AG08396 (cell line): Measurements from ENCODE around the gene APOBEC2.
"Not testable (repeated sequence)": the region's sequence is repeated elsewhere in the genome, so short reads cannot be mapped to it uniquely, and the experiment has no call there.

Source experiments
- DNase-seq: peaks from one replicate; pipeline ENCODE4 v3.0.0; 2012; ENCODE audit warnings: low spot score, mixed read lengths

Gene APOBEC2

DNA sequence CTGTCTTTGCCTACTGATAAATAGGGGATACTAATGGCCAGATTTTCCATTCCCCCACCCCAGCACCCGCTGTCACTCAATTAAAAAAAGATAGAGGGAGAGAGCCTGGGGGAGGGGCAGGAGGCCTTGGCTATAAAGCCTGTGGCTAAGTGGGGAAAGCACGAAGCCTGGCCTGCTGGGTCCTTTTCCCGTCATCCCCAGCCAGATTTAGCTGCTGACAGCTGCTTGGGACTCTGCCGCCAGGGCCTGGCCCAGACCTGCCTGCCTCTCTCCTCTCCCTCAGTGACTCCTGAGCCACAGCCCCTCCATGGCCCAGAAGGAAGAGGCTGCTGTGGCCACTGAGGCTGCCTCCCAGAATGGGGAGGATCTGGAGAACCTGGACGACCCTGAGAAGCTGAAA lies at the start of gene APOBEC2:
Gene APOBEC2, plus strand, starts transcription at position 162 of the 400 bp plus-strand sequence. Its CDS starts 146 bp downstream, at position 308.
- no peak for DNase-seq

DNA sequence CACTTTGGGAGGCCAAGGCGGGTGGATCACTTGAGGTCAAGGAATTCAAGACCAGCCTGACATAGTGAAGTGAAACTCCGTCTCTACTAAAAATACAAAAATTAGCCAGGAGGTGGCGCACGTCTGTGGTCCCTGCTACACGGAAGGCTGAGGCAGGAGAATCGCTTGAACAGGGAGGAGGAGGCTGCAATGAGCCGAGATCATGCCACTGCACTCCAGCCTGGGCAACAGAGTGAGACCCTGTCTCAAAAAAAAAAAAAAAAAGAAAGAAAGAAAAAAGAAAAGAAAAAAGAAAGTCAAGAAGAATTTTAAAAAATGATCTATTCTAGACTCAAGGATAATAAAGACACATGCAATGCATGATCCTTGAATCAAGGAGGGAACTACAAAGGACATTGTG lies 46.8 kb upstream of the APOBEC2 start:
- DNase-seq: not testable (repeated sequence)

DNA sequence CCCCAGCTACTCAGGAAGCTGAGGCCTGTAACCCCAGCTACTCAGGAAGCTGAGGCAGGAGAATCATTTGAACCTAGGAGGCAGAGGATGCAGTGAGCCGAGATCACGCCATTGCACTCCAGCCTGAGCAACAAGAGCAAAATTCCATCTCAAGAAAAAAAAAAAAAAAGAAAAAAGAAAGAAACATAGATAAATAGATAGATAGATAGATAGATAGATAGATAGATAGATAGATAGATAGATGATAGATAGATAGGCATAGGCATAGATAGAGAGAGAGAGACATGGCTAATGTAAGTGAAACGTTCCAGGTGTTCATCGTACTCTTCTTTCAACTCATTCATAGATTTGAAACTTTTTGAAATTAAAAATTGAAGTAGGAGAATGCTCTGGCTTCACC lies 46.0 kb upstream of the APOBEC2 start:
- not testable (repeated sequence) for DNase-seq

DNA sequence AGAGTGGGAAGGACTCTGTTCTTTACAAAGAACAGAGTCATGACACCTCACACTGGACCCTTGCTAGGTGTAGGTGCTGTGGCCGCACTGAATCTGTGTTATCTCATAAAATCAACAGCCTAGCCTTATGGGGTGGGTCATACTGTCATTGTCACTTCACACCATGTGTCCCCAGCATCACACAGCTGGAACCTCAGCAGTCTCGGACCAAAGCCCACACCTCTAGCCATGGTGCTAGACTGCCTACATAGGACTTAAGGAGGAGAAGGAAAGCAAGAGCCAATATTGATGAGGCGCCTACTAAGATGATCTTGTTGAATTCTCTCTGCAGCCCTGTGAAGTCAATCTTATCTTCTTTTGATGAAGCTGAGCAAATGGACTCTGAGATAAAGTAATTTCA lies 45.0 kb upstream of the APOBEC2 start:
- DNase-seq: no peak

DNA sequence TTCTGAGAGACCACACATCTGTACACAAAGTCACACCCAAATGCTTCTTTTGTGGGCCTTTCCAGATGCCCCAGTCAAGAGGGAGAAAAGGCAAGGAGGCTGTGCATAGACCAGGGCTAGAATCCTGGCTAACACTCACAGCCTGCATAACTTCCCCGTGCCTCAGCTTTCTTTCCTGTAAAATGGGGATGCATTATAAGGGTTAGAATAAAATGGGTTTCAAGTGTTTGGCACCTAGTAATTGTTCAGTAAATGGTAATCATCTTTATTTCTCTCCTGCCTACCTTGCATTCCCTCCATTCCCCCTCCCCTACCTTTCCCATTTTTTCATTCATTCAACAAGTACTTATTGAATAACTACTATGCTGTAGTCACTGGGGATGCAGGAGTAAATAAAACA lies 43.3 kb upstream of the APOBEC2 start:
- DNase-seq: no peak

DNA sequence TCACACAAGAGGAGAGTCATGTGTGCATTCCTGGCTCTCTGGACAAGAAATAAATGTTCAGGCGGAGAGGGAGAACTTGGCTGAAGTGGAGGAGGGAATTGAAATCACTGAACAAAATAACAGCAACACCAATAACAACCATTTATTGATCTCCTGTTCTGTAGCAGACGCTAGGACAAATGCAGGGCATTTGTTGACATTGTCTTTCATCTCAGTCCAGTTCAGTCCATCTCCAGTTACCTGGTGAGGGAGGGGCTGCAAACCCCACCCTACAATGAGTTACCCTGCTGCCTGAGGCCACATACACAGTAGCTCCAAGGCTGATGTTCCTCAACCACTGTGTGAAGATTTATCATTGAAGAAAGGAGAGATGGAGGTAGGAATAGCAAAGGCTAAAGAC lies 41.3 kb upstream of the APOBEC2 start:
- DNase-seq: no peak

DNA sequence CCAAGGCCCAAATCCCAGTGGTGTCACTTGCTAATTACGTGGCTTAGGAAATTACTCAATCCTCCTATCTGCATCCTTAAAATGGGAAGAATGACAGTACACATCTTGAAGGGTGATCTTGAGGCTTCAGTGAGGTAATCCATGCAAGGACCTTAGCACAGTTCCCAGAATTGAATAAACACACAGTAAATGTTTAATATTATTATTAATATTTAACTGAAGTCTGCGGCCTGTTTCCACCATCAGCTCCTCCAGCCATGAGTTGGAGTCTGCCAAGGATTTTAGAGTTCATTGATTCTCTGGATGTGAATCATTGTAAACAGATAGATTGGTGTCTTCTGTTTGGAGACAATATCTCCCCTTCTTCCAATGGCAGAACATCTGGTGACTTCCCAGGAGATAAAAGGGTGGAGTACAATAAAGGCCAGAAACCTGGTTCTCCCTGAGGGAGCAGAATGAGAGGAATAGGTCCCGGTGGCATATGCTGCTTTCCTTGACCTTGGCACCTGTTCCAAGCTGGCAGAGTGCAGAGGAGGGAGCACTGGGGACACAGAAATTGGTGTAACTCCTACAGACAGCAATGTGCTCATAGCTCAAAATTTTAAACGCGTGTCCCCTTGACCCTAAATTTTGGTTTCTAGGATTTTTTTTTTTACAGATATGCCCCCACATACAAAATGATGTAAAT lies 39.4 kb upstream of the APOBEC2 start:
- no peak for DNase-seq

DNA sequence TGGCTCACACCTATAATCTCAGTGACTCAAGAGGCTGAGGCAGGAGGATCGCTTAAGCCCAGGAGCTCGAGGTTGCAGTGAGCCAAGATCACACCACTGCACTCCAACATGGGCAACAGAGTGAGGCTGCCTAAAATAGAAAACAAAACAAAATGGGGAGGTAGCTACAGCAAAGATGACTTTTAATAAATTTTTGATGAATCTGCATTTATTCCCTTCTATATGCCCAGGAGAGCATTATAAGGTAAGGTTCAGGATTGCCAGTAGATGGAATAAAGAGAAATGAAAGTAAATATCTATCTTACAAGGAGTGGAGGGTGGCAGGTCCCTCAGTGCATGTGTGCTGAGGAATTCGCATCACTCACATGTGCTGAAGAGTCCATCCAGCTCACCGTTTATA lies 38.2 kb upstream of the APOBEC2 start:
- no peak for DNase-seq

DNA sequence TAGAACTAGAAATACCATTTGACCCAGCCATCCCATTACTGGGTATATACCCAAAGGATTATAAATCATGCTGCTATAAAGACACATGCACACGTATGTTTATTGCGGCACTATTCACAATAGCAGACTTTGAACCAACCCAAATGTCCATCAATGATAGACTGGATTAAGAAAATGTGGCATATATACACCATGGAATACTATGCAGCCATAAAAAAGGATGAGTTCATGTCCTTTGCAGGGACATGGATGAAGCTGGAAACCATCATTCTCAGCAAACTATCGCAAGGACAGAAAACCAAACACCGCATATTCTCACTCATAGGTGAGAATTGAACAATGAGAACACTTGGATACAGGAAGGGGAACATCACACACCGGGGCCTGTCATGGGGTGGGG lies 37.1 kb upstream of the APOBEC2 start:
- not testable (repeated sequence) for DNase-seq

DNA sequence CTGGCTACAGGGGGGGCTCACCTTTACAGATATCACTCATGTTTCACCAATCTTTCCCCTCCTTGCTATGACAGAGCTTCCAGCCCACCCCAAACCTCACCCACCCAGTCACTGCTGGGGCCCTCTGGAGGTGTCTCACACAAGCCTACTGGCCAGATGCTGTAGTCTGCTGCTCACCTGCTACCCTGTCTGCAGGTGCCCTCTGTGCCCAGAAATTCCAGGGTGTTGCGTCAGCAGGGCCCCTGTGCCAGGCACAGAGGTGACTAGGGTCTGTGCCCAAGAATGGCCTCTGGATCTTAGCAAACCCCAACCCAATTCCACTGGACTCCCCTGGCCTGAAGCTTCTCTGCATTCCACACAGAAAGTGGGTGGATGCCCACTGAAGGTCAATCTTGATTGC lies 35.3 kb upstream of the APOBEC2 start:
- DNase-seq: no peak

DNA sequence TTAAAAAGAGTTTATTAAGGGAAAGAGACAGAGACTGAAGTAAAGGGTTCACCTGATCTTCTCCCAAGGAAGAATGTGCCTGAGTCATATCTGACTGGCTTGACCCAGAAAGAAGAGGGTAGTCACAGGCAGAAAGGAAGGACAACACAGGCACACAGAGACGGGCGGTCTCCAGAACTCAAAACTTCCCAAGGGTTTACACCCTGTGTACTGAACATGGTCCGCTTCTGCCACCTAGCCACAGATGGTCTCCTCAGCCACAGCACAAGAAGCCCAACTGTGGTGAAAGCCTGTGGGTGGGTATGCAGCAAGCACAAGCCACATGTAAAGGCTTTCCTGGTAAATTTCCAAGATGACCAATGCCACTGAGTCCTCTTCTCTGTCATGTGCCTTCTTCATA lies 31.2 kb upstream of the APOBEC2 start:
- no peak for DNase-seq

DNA sequence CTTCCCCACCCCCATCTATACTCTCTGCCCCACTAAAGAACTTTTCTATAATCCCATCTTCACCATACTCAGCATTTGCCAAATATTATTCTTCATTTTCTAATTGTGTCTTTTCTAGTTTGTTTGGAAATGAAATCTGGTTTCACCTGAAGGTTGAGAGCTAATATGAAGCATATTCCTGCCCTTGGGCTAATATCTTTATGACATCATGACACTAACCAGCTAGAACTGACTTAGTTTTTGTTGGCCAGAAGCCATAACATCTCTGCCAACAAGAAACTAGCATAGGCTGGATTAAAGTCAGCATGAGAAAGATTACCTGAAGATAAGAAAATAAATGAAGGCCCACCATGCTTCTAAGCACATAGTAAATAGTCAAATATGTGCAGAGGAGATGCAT lies 30.7 kb upstream of the APOBEC2 start:
- DNase-seq: no peak

DNA sequence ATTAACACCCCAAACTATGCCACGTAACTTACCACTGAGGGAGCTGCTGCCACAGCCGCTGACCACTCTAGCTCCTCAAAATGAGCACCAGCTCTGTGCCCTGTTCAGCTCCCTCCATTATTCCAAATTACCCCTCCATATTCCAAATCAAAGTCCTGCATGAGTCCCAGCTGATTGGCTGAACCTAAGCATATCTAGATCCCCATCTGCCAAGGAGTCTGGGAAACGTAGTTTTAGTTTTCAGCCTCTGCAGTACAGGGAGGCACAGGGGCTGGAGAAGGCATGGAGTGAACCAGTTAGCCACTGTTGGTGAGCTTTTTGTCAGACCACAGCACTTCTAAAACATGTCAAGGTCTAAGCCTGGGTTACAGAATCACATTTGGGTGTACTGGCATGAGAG lies 29.9 kb upstream of the APOBEC2 start:
- DNase-seq: no peak

DNA sequence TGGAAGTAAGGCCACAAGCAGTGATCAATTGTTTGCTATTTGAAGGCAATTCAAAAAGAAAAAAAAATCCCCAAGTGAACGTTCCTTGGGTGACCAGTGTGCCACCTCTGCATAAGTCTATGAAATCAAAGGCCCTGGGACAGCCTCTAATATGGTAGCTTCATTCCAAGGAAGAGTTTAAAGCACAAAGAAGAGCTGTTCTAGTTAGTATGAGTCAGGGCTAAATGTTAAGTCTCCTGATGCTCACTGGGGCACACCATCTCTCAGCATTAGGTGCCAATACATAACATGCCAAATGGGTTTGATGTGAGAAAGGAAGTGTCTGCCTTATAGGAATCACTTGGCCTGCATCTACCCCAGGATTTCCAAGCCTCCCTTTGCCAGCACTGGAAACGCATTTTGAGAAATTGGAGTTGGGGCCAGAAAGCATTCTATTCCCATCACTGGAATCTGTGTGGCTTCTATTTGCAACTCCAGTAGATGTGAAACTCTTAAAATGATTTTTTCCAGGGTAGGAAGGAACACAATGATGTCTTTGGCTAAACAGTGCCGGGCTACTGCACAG lies 27.0 kb upstream of the APOBEC2 start:
- no peak for DNase-seq

DNA sequence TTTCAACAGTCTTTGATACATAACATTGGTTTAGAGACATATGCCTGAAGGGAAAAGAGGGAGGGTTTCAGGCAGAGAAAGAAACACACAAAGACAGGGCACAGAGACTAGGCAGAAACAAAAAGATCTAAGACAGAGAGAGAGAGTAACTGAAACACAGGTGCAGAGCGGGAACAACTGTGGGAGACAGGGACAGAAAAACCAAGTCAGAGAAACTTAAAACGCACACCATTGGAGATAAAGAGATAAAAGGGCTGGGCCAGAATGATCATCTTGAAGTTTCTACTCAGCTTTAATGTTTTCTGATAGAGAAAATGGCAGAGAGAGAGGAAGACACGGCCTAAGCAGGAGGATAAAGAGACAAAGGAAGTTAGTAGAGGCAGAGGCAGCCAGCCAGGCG lies 25.8 kb upstream of the APOBEC2 start:
- DNase-seq: no peak

DNA sequence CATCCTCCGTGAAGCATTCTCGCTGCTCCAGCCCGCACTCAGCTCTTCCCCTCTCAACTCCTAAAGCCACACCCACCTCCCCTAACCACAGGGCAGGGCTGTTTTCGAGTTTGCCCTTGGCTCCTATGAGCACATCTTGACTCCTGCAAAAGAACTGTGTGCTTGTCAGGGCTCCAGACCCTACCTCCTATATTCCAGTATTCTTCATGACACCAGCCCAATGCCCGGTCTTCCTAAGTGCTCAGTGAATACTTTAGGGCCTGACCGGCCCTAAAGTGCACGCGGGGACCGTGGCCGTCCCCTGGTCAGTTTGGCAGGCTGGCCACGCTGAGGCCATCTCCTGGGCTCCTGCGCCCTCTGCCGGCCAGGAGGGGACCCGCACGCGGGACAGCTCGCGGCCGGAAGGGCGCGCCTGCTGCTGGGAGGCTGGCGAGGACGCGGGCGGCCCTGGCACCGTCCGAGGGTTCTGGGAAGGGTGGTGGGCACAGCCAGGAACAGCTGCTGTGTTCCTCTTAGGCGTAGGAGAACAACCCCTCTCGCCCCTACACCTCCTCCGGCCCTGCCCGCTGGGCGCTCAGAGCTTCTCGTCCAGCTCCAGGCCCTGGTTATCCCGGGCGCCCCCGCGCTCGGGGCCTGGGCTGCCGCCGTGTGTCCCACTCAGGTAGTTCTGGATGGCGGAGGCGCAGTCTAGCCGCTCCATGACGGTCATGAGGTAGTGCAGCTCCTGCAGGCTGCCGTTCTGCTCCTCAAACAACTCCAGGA lies 25.0 kb upstream of the APOBEC2 start:
- peak; percentile 93 for DNase-seq

DNA sequence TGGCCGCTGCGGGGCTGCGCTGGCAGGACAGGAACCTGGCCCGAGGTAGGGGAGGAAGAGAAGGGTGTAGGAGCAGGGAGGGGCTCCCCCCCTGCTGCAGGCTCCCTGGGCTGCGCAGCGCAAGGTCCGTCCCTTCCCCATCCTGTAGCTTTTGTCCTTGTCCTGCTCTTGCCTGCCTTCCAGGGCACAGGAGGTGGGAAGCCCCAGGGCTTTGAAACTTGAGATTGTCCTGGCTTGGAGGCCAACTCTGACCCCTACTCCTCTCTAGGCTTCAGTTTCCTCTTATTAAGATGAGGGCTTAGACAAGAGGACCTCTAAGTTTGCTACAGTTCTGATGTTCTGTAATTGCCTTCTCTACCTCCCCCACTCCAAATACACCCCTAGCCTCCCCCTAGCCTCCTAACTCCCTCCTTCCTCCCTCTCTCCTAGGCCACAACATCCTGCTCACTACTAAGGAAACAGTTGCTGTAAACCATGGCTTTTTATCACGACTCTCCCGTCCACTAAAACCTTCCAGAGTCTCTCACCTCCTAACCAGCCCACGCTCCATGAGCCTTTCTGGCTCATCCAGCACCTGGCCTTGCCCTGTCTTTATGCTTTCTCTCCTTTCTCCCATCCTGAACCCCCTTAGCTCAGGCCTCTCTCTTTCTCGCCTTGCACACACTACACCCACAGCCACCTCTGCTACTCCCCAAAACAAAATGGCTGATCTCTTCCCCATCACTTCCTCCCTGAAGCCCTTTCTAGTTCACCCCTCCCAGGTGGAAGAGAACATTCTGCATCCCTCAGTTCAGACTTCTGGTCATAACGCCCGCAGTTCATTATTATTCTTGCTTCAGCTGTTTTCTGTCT lies 24.2 kb upstream of the APOBEC2 start:
- no peak for DNase-seq

DNA sequence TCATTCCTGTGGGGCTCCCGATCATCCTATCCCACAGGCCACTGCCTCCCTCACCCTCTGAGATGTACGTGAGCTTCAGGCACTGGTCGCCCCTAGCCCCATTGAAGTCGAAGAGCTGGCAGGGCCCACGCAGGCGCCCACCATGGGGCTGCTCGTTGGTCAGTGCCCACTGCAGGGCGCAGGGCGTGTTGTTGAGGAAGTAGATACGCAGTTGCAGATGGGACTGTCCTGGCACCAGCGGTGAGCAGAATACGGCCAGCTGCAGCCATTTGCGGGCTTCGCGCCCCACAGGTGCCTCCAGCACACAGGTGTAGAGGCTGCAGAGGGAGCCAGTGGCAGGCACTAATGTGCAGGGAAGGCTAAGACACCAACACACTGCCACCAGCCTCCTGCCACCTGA lies 20.2 kb upstream of the APOBEC2 start:
- DNase-seq: no peak

DNA sequence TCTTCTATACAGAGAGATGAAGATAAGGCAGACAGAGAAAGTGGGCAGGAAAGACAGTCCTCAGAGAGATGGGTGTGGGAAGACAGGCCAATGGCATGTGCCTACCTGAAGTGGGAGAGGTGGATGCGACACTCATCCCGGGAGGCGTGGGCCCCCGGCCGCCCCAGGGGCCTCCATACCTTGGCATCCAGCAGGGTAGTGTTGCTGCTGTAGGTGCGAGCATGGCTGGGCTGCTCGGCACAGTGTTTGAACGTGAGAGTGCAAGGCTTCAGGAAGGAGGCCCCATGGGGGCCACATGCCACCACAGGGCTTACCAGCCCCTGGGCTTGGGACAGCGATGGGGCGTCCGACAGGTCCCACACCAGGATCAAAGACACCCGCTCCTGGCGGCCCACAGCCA lies 19.2 kb upstream of the APOBEC2 start:
- no peak for DNase-seq

DNA sequence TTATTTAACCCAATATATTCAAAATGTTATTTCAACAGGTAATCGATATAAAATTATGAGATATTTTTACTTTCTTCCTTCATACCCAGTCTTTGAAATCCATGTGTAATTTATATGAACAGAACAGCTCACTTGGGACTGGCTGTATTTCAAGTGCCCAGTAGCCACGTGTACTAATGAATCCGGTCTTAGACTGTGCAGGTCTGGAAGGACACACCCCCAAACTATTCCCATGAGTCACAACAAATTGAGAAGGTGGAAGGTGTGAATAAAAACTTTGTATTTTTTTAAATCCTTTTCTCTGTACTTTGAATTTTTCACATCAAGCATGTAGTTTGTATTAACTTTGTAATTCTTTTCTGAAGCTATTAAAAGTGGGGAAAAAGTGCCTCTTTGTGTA lies 16.8 kb upstream of the APOBEC2 start:
- DNase-seq: no peak

DNA sequence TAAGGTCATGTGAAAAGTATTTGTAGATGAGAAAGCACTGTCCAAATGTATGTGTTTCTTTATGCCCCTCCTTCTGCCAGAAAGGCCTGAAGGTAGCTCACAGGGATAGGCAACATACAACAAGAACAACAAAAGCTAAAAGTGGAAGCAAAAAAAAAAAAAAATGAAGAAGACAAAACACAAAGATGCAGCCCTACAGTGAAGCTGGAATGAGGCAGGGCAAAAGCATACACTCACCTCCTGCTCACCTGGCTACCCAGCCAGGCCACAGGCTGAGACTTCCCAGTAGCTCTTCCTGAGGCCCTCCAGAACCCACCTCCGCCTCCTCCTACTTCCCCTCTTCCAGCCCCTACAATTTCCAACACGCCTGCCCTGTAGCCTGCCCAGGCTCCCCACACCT lies 16.4 kb upstream of the APOBEC2 start:
- no peak for DNase-seq

DNA sequence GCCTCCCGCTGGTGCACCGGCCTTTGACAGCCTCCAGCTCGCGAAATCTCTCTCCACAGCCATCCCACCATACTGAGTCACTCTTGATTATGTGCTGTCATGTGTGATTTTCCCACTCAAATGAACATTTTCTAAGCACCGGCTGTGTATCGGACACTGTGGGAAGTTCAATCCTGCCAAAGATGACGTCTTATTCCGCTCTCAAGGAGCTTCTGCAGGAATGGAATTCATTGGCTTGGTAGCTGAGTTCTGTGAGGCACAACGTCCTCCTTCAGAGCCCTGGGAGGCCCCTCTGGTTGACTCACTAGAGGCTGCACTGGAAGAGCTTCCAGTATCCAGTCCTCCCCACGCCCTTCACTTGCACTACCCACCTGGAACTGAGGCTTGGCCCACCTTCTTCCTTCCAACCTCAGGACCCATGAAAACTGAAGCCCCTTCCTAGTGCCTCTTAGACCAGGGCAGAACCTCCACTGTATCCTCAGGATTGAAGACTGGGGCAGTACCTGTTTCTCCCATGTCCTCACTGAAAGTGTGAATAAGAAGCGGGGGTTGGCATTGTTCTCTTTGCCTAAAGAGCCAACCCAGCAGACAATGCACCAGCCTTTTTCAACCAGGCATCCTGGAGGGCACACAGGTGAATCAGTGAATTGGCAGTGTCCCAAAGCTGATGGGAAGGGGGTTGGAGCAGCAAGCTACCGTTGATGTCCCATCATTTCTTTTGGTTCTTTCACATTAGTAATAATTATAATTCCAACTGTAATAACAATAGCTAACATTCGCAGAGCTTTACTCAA lies 15.7 kb upstream of the APOBEC2 start:
- DNase-seq: no peak
